ENCODE results near the gene C11orf24. TPM values are rescaled to one million over a fixed set of nuclear protein-coding genes. Genes with fewer than 3 reads are reported as not detected.

Gene C11orf24
- total RNA-seq, 1 experiment from 2014 or later = 37.8 TPM

GRCh38 chr11:68213555-68214172 lies 58.1 kb downstream of the C11orf24 start:
- ChIA-PET CTCF (no interaction called here), POLR2A (no interaction called here), RAD21 (ENCODE audit: low non-redundant PET in 1 of 2, low total read pairs in 2 of 2, uncharacterized antibody in 2 of 2, unreplicated experiment in 2 of 2) (no interaction called here)
- no peaks in the 10 kb centered on the region for H3K36me3 ChIP-seq (ENCODE audit: control insufficient read depth in 1 of 2, insufficient read depth in 2 of 2, low read length in 2 of 2)
- H3K4me2 ChIP-seq (ENCODE audit: low read length) = peak overlapping the region; percentile 98
- no peaks in the 10 kb centered on the region for H3K9me2 ChIP-seq (ENCODE audit: insufficient read depth)
- intact Hi-C loops (cut with micrococcal nuclease) = no loop called here
- DNase-seq (ENCODE audit: low read depth, low spot score) (peak; percentile 86), ATAC-seq (peak; percentile 44)
- peaks cover 38% of the 10 kb centered on the region for H3K79me2 ChIP-seq (ENCODE audit: insufficient read depth, low read length)
- peak overlapping the region; percentile 58 to 78 for H3K4me3 ChIP-seq (replicated peaks in 1 of 2; ENCODE audit: low read depth in 1 of 2, low read length in 2 of 2)
- peak overlapping the region; percentile 99 for H3K27ac ChIP-seq (ENCODE audit: low read depth, low read length)
- H3K9me3 ChIP-seq (ENCODE audit: control insufficient read depth in 1 of 2, insufficient read depth in 1 of 2, low read depth in 1 of 2, low read length in 2 of 2) = no peaks in the 10 kb centered on the region
- H4K20me1 ChIP-seq (ENCODE audit: insufficient read depth) = peaks cover 9% of the 10 kb centered on the region; the same call in 1 of the 2 replicates
- H3K27me3 ChIP-seq (ENCODE audit: insufficient read depth, low read length) = no peaks in the 10 kb centered on the region
- peak overlapping the region; percentile 74 for H3K9ac ChIP-seq (ENCODE audit: low read length)
- BruUV-seq (replicated peaks) = no TSS peak
- peak overlapping the region; percentile 74 for H2AFZ ChIP-seq (ENCODE audit: low read depth, low read length, poor library complexity, severe bottlenecking)
- H3K4me1 ChIP-seq (ENCODE audit: control insufficient read depth in 1 of 2, insufficient read depth in 2 of 2, low read length in 2 of 2) = peaks cover 8 to 38% of the 10 kb centered on the region in 2 experiments; a peak in 3 of 4 replicates
- TF ChIP-seq ZFX (IDR thresholded peaks at IDR 0.05) (peak; percentile 87), EZH2 (IDR thresholded peaks at IDR 0.05) (no peak), MAX (IDR thresholded peaks at IDR 0.05) (peak; percentile 76; the same call in 1 of the 2 replicates), POLR2AphosphoS5 (IDR thresholded peaks at IDR 0.05; ENCODE audit: low read depth, low read length) (peak; percentile 98), JUND (IDR thresholded peaks at IDR 0.05) (peak; percentile 75), REST (IDR thresholded peaks at IDR 0.05; ENCODE audit: low read depth) (no peak), FOSL1 (IDR thresholded peaks at IDR 0.05; ENCODE audit: low read depth) (no peak), SIN3A (IDR thresholded peaks at IDR 0.05; ENCODE audit: low read depth) (peak; percentile 76; the same call in 1 of the 2 replicates), ZNF274 (IDR thresholded peaks at IDR 0.05; ENCODE audit: low read depth, low read length) (no peak), ZBTB33 (IDR thresholded peaks at IDR 0.05; ENCODE audit: extremely low read depth, insufficient replicate concordance, low read length) (peak; percentile 33), CEBPB (IDR thresholded peaks at IDR 0.05; ENCODE audit: low read depth) (no peak), ELF1 (IDR thresholded peaks at IDR 0.05; ENCODE audit: borderline replicate concordance, low read depth) (no peak), POLR2A (IDR thresholded peaks at IDR 0.05; ENCODE audit: borderline replicate concordance, extremely low read depth, insufficient read depth, insufficient read length) (peak; percentile 99), CBX3 (IDR thresholded peaks at IDR 0.05; ENCODE audit: low read depth) (peak; percentile 72), YY1 (IDR thresholded peaks at IDR 0.05; ENCODE audit: extremely low read depth, insufficient replicate concordance, low read depth, low read length) (peak; percentile 79), RAD21 (IDR thresholded peaks at IDR 0.05; ENCODE audit: low read depth) (no peak), SP1 (IDR thresholded peaks at IDR 0.05; ENCODE audit: low read depth) (peak; percentile 45; the same call in 1 of the 2 replicates), ATF3 (IDR thresholded peaks at IDR 0.05) (no peak), EZH2phosphoT487 (IDR thresholded peaks at IDR 0.05; ENCODE audit: borderline replicate concordance) (no peak), CTCF (IDR thresholded peaks at IDR 0.05 in 2 of 3, conservative IDR thresholded peaks at IDR 0.05 in 1 of 3; ENCODE audit: borderline replicate concordance in 1 of 3, insufficient read depth in 1 of 3, low read depth in 2 of 3, low read length in 2 of 3) (no peak)
